ENCODE results near the gene IFRD2. TPM values are rescaled to one million over a fixed set of nuclear protein-coding genes. Genes with fewer than 3 reads are reported as not detected.

IFRD2 gene
- total and polyA plus RNA-seq, 9 of the 15 experiments (the other 6 are each of a cell fraction or from before 2014, with no cell fraction given) = 30.5 to 115 (median 52.8) TPM

- ChIA-PET CTCF (ENCODE audit: low intra/inter-chr PET ratio) (no interaction called here), POLR2A (interaction anchor here (0.9 to 1.2 kb wide), 2 partner anchors 16 to 73 kb away, joined by 3 read pairs; no protein-coding TSS in a partner anchor)
Measured at GRCh38 chr3:50268276-50268675, 24.0 kb downstream of the IFRD2 start.

More at GRCh38 chr3:50268276-50268675, 24.0 kb downstream of the IFRD2 start:
- Histone ChIP-seq H3K27me3 (ENCODE audit: control insufficient read depth in 2 of 2, insufficient read depth in 2 of 2, low read length in 2 of 2) (no peaks in the 10 kb centered on the region), H3K9ac (ENCODE audit: insufficient read depth in 1 of 2, low read depth in 2 of 2, low read length in 2 of 2) (no peak overlapping the region), H3K79me2 (ENCODE audit: control insufficient read depth, insufficient read depth, low read length) (no peaks in the 10 kb centered on the region), H3K4me2 (ENCODE audit: insufficient read depth, low read length) (no peak overlapping the region), H3K36me3 (ENCODE audit: control insufficient read depth, insufficient read depth, low read length) (no peaks in the 10 kb centered on the region), H3K4me3 (no peak overlapping the region), H4K20me1 (replicated peaks; ENCODE audit: control insufficient read depth, insufficient read depth, low read length) (no peaks in the 10 kb centered on the region; the same call in 1 of the 2 replicates), H2AFZ (ENCODE audit: low read depth, low read length) (no peak overlapping the region), H3K27ac (ENCODE audit: extremely low read depth, low read depth, low read length) (no peak overlapping the region), H3K9me3 (replicated peaks; ENCODE audit: control insufficient read depth, insufficient read depth, low read depth, low read length) (no peaks in the 10 kb centered on the region), H3K4me1 (replicated peaks in 1 of 2; ENCODE audit: control insufficient read depth in 2 of 2, insufficient read depth in 2 of 2, low read length in 2 of 2) (peaks cover 6 to 59% of the 10 kb centered on the region in 2 experiments; a peak in 4 of 5 replicates), H3K9me1 (ENCODE audit: control insufficient read depth, insufficient read depth, low read length) (no peaks in the 10 kb centered on the region)
- in situ Hi-C loops (cut with MboI) = no loop called here
- no peak for DNase-seq (ENCODE audit: extremely low read depth in 1 of 4, low spot score in 3 of 4)
- BruUV-seq (replicated peaks) = no TSS peak
- WGBS (ENCODE audit: insufficient coverage, low coverage, missing lambda C conversion rate) = 0% methylated on average over 3 of the region's 3 CpGs
- intact Hi-C loops (cut with micrococcal nuclease) = no loop called here
- no peak for FAIRE-seq
- TF ChIP-seq KAT2B (IDR thresholded peaks at IDR 0.05; ENCODE audit: low read depth, low read length) = no peak
- no peak for TF ChIP-seq HOMEZ (CRISPR knock-in tag; IDR thresholded peaks at IDR 0.05)
- no peak for TF ChIP-seq TAF15 (IDR thresholded peaks at IDR 0.05; ENCODE audit: low read depth, low read length)
- TF ChIP-seq NFYB (IDR thresholded peaks at IDR 0.05; ENCODE audit: extremely low read depth, insufficient read length) = no peak
- no peak for TF ChIP-seq TBL1XR1 (IDR thresholded peaks at IDR 0.05; ENCODE audit: low read length in 2 of 2)
- no peak for TF ChIP-seq CCAR2 (IDR thresholded peaks at IDR 0.05; ENCODE audit: low read depth, low read length)
- no peak for TF ChIP-seq ZC3H8 (IDR thresholded peaks at IDR 0.05)
- TF ChIP-seq ETV6 (IDR thresholded peaks at IDR 0.05; ENCODE audit: borderline replicate concordance in 1 of 2, low read depth in 2 of 2, low read length in 1 of 2) = no peak
- no peak for TF ChIP-seq ETV6 (CRISPR knock-in tag; IDR thresholded peaks at IDR 0.05; ENCODE audit: borderline replicate concordance)
- TF ChIP-seq ILF3 (IDR thresholded peaks at IDR 0.05; ENCODE audit: borderline replicate concordance) = no peak
- no peak for TF ChIP-seq FOXK2 (conservative IDR thresholded peaks at IDR 0.05 in 1 of 2, IDR thresholded peaks at IDR 0.05 in 1 of 2; ENCODE audit: low read depth in 2 of 2)
- TF ChIP-seq GMEB1 (CRISPR knock-in tag; IDR thresholded peaks at IDR 0.05) = no peak
- ATAC-seq = no peak
